ENCODE results near the gene FAM3A. TPM values are rescaled to one million over a fixed set of nuclear protein-coding genes. Genes with fewer than 3 reads are reported as not detected.
"Not testable (repeated sequence)": the region's sequence is repeated elsewhere in the genome, so short reads cannot be mapped to it uniquely, and the experiment has no call there.

FAM3A gene
- total and polyA plus RNA-seq, 2 experiments from 2014 or later, result 12.0 to 16.5 TPM

GRCh38 chrX:154540365-154540764 is 24.3 kb upstream of the FAM3A start:
- not testable (repeated sequence) for H3K4me1 Mint-ChIP-seq; H3K79me2 ChIP-seq (replicated peaks; ENCODE audit: insufficient read depth); H4K20me1 ChIP-seq (replicated peaks; ENCODE audit: insufficient read depth); H2AFZ ChIP-seq; DNase-seq (ENCODE audit: low spot score); H3K27ac Mint-ChIP-seq; H3K27me3 Mint-ChIP-seq (ENCODE audit: insufficient read depth, low read depth, poor library complexity); H3K36me3 ChIP-seq (ENCODE audit: insufficient read depth); H3K27me3 ChIP-seq (ENCODE audit: insufficient read depth); H3K4me3 ChIP-seq; H3K27ac ChIP-seq (ENCODE audit: low read depth); H3K4me3 Mint-ChIP-seq; H3K9me3 Mint-ChIP-seq; H3F3A ChIP-seq (replicated peaks; ENCODE audit: low read depth); H3K4me1 ChIP-seq (ENCODE audit: insufficient read depth); ATAC-seq; H3K4me2 ChIP-seq; H3K9me2 ChIP-seq (ENCODE audit: insufficient read depth)
- H3K36me3 Mint-ChIP-seq (ENCODE audit: low read depth), result peaks cover 25% of the 10 kb centered on the region

- H3K4me2 ChIP-seq, result no peak overlapping the region
- no peak for TF ChIP-seq ETS1 (IDR thresholded peaks at IDR 0.05)
- no peak for TF ChIP-seq ZNF462 (CRISPR knock-in tag; IDR thresholded peaks at IDR 0.05)
- TF ChIP-seq REST (IDR thresholded peaks at IDR 0.05; ENCODE audit: unreplicated experiment), result no peak
- TF ChIP-seq ZNF331 (CRISPR knock-in tag; IDR thresholded peaks at IDR 0.05; ENCODE audit: low read depth), result no peak
- TF ChIP-seq ZNF114 (CRISPR knock-in tag; IDR thresholded peaks at IDR 0.05), result no peak
- TF ChIP-seq EZH2phosphoT487 (IDR thresholded peaks at IDR 0.05; ENCODE audit: unreplicated experiment), result no peak
- TF ChIP-seq CREB1 (CRISPR knock-in tag; IDR thresholded peaks at IDR 0.05; ENCODE audit: low read depth), result no peak
- no peak for TF ChIP-seq POLR2AphosphoS5 (IDR thresholded peaks at IDR 0.05; ENCODE audit: low read depth)
- TF ChIP-seq CTCF (conservative IDR thresholded peaks at IDR 0.05; ENCODE audit: low read depth in 2 of 2), result no peak
- no peak for TF ChIP-seq EZH2 (IDR thresholded peaks at IDR 0.05; ENCODE audit: low read depth, unreplicated experiment)
These were observed 23.0 kb upstream of the FAM3A start for GRCh38 chrX:154539077-154539476.

More at GRCh38 chrX:154539077-154539476, 23.0 kb upstream of the FAM3A start:
- no peak overlapping the region for H2AFZ ChIP-seq
- no peaks in the 10 kb centered on the region for H3K9me2 ChIP-seq (ENCODE audit: insufficient read depth)
- H3K27me3 ChIP-seq (ENCODE audit: insufficient read depth), result no peaks in the 10 kb centered on the region
- H3K27ac ChIP-seq (ENCODE audit: low read depth), result no peak overlapping the region
- Mint-ChIP-seq H3K36me3 (ENCODE audit: low read depth) (peaks cover 23% of the 10 kb centered on the region), H3K27ac (0 out of 2 replicates have a peak overlapping the region, but pooled peaks have one; percentile 59), H3K4me3 (no peak overlapping the region), H3K9me3 (no peaks in the 10 kb centered on the region), H3K27me3 (ENCODE audit: insufficient read depth, low read depth, poor library complexity) (peaks cover 2% of the 10 kb centered on the region), H3K4me1 (no peaks in the 10 kb centered on the region)
- no peak overlapping the region for H3K4me3 ChIP-seq
- no peaks in the 10 kb centered on the region for H3K79me2 ChIP-seq (replicated peaks; ENCODE audit: insufficient read depth)
- H3K36me3 ChIP-seq (ENCODE audit: insufficient read depth), result no peaks in the 10 kb centered on the region
- no peaks in the 10 kb centered on the region for H3F3A ChIP-seq (replicated peaks; ENCODE audit: low read depth)
- no peaks in the 10 kb centered on the region for H3K4me1 ChIP-seq (ENCODE audit: insufficient read depth)
- ATAC-seq (no peak), DNase-seq (ENCODE audit: low spot score) (no peak)
- no peaks in the 10 kb centered on the region for H4K20me1 ChIP-seq (replicated peaks; ENCODE audit: insufficient read depth)

Measured in GM23338 (cell line).